Progenitor cell of endocrine pancreas (in vitro differentiated cells): Measurements from ENCODE around the gene IPMK. TPM values are rescaled to one million over a fixed set of nuclear protein-coding genes. Genes with fewer than 3 reads are reported as not detected.

Source experiments
- DNase-seq: peaks from one replicate; pipeline ENCODE4 v3.0.0; 2021; ENCODE audit warnings: low spot score; ENCODE audit not compliant: unreplicated experiment
- H3K27ac Mint-ChIP-seq: 2 replicates; pipeline ENCODE4 v1.8.0; 2021; ENCODE audit warnings: mild to moderate bottlenecking, moderate library complexity, mixed read lengths
- H3K27me3 Mint-ChIP-seq: 2 replicates; pipeline ENCODE4 v1.8.0; 2021; ENCODE audit warnings: mixed read lengths
- H3K36me3 Mint-ChIP-seq: 2 replicates; pipeline ENCODE4 v1.8.0; 2022; ENCODE audit warnings: mixed read lengths; ENCODE audit not compliant: insufficient read depth
- H3K4me1 Mint-ChIP-seq: 2 replicates; pipeline ENCODE4 v1.8.0; 2021; ENCODE audit warnings: low read depth, mixed read lengths
- H3K4me3 Mint-ChIP-seq: 2 replicates; pipeline ENCODE4 v1.8.0; 2021; ENCODE audit warnings: low read depth, mild to moderate bottlenecking, moderate library complexity, mixed read lengths
- H3K9me3 Mint-ChIP-seq: 2 replicates; pipeline ENCODE4 v1.8.0; 2021; ENCODE audit warnings: low read depth, mixed read lengths
- CTCF ChIP-seq: fragments of 200-600 bp; sonication (generic); IDR thresholded peaks from one replicate; pipeline ENCODE4 v1.5.0; 2021; ENCODE audit warnings: antibody characterized with exemption, mild to moderate bottlenecking; ENCODE audit not compliant: unreplicated experiment
- total RNA-seq: library from RNA; stranded (reverse); gene quantifications from 2 replicates; pipeline ENCODE4 v1.2.1, GENCODE V29; 2021

IPMK gene
- total RNA-seq, 1 donor from 2014 or later = 5.7 TPM

- peak overlapping the region; percentile 99 for H3K27ac Mint-ChIP-seq
- H3K9me3 Mint-ChIP-seq = no peaks in the 10 kb centered on the region
- peaks cover 27% of the 10 kb centered on the region for H3K4me1 Mint-ChIP-seq
- peak overlapping the region; percentile 89 for H3K4me3 Mint-ChIP-seq
- peaks cover 1% of the 10 kb centered on the region for H3K36me3 Mint-ChIP-seq
- no peak for DNase-seq
- no peaks in the 10 kb centered on the region for H3K27me3 Mint-ChIP-seq
- TF ChIP-seq CTCF = no peak
Measured at GRCh38 chr10:58268454-58268945, 806 bp upstream of the IPMK start.

GRCh38 chr10:58266826-58267712, 625 bp downstream of the IPMK start:
- no peak for TF ChIP-seq CTCF
- H3K27me3 Mint-ChIP-seq = no peaks in the 10 kb centered on the region
- DNase-seq = peak; percentile 12
- peaks cover 1% of the 10 kb centered on the region for H3K36me3 Mint-ChIP-seq
- H3K4me1 Mint-ChIP-seq = peaks cover 27% of the 10 kb centered on the region
- peak overlapping the region; percentile 89 for H3K4me3 Mint-ChIP-seq
- H3K9me3 Mint-ChIP-seq = no peaks in the 10 kb centered on the region
- H3K27ac Mint-ChIP-seq = peak overlapping the region; percentile 96

GRCh38 chr10:58266003-58266825, 1.5 kb downstream of the IPMK start:
- Mint-ChIP-seq H3K27me3 (no peaks in the 10 kb centered on the region), H3K4me1 (peaks cover 27% of the 10 kb centered on the region), H3K9me3 (no peaks in the 10 kb centered on the region), H3K4me3 (peak overlapping the region; percentile 89), H3K27ac (peak overlapping the region; percentile 96), H3K36me3 (no peaks in the 10 kb centered on the region)
- no peak for DNase-seq
- TF ChIP-seq CTCF = no peak

GRCh38 chr10:58265249-58265648, 2.4 kb downstream of the IPMK start:
- peaks cover 23% of the 10 kb centered on the region for H3K4me1 Mint-ChIP-seq
- no peak overlapping the region for H3K4me3 Mint-ChIP-seq
- DNase-seq = no peak
- H3K36me3 Mint-ChIP-seq = no peaks in the 10 kb centered on the region
- no peaks in the 10 kb centered on the region for H3K27me3 Mint-ChIP-seq
- H3K27ac Mint-ChIP-seq = no peak overlapping the region
- TF ChIP-seq CTCF = no peak
- no peaks in the 10 kb centered on the region for H3K9me3 Mint-ChIP-seq

- peak overlapping the region; percentile 26 for H3K4me3 Mint-ChIP-seq
- peaks cover 22% of the 10 kb centered on the region for H3K4me1 Mint-ChIP-seq
- no peak for TF ChIP-seq CTCF
- H3K36me3 Mint-ChIP-seq = peaks cover 2% of the 10 kb centered on the region
- H3K27me3 Mint-ChIP-seq = no peaks in the 10 kb centered on the region
- DNase-seq = no peak
- H3K9me3 Mint-ChIP-seq = no peaks in the 10 kb centered on the region
- no peak overlapping the region for H3K27ac Mint-ChIP-seq
Measured at GRCh38 chr10:58264780-58265179, 2.9 kb downstream of the IPMK start.
